ENCODE data around the gene LMLN. TPM values are rescaled to one million over a fixed set of nuclear protein-coding genes. Genes with fewer than 3 reads are reported as not detected.

The LMLN gene
- total and polyA plus RNA-seq, 2 of the 8 experiments (the other 6 are each of a cell fraction or from before 2014, with no cell fraction given): 3.9 to 5.0 TPM

- Histone ChIP-seq H4K8ac (ENCODE audit: extremely low read depth, insufficient read depth, low read length) (no peak overlapping the region), H3K4ac (replicated peaks; ENCODE audit: insufficient read length, low read depth, low read length) (no peak overlapping the region), H3K18ac (ENCODE audit: extremely low read depth, low read length) (no peak overlapping the region), H3K4me3 (ENCODE audit: extremely low read depth in 1 of 4, insufficient read depth in 2 of 4, low read depth in 3 of 4, low read length in 4 of 4) (no peak overlapping the region), H2BK120ac (replicated peaks; ENCODE audit: low read depth, low read length) (no peak overlapping the region), H3K56ac (replicated peaks; ENCODE audit: insufficient read length, low read depth, low read length) (no peak overlapping the region), H3K36me3 (ENCODE audit: control insufficient read depth in 2 of 4, insufficient read depth in 4 of 4, low read length in 3 of 4) (no peaks in the 10 kb centered on the region), H2BK12ac (ENCODE audit: low read depth, low read length) (no peak overlapping the region), H3K27me3 (replicated peaks in 1 of 4; ENCODE audit: control insufficient read depth in 3 of 4, extremely low read depth in 1 of 4, insufficient read depth in 3 of 4, low read length in 3 of 4) (no peaks in the 10 kb centered on the region; a peak in 1 of 7 replicates), H2BK5ac (ENCODE audit: low read depth, low read length) (no peak overlapping the region), H4K91ac (replicated peaks; ENCODE audit: insufficient read length, low read length) (no peak overlapping the region), H3K14ac (ENCODE audit: insufficient read length) (no peak overlapping the region), H3K23ac (ENCODE audit: insufficient read length) (no peak overlapping the region), H2AFZ (ENCODE audit: low read length) (no peak overlapping the region), H4K20me1 (replicated peaks in 1 of 2; ENCODE audit: control insufficient read depth in 1 of 2, insufficient read depth in 2 of 2, low read length in 2 of 2) (no peaks in the 10 kb centered on the region), H2BK20ac (ENCODE audit: low read length) (no peak overlapping the region), H4K5ac (ENCODE audit: insufficient read length, low read depth, low read length) (no peak overlapping the region), H3K27ac (ENCODE audit: low read depth, low read length) (no peak overlapping the region), H3K9me3 (ENCODE audit: insufficient read depth in 2 of 2, low read depth in 1 of 2, low read length in 1 of 2) (no peaks in the 10 kb centered on the region), H3K4me1 (replicated peaks in 1 of 4; ENCODE audit: control insufficient read depth in 3 of 4, insufficient read depth in 4 of 4, low read length in 3 of 4) (no peaks in the 10 kb centered on the region), H3K9ac (replicated peaks in 1 of 4; ENCODE audit: extremely low read depth in 1 of 4, low read depth in 3 of 4, low read length in 3 of 4) (no peak overlapping the region), H3K79me2 (ENCODE audit: control insufficient read depth in 1 of 2, insufficient read depth in 2 of 2, low read length in 2 of 2) (no peaks in the 10 kb centered on the region), H3K4me2 (ENCODE audit: insufficient read depth in 1 of 2, low read depth in 2 of 2, low read length in 2 of 2) (no peak overlapping the region), H3K79me1 (ENCODE audit: low read depth, low read length) (no peaks in the 10 kb centered on the region), H3K23me2 (ENCODE audit: low read depth, low read length) (no peaks in the 10 kb centered on the region), H2AK5ac (ENCODE audit: low read depth, low read length) (no peak overlapping the region), H2BK15ac (ENCODE audit: low read length) (no peak overlapping the region)
- WGBS, 2 experiments (ENCODE audit: extremely low coverage in 1 of 2, insufficient coverage in 1 of 2, insufficient read length in 1 of 2, insufficient replicate concordance in 2 of 2, low coverage in 1 of 2, low lambda C conversion rate in 2 of 2, missing lambda C conversion rate in 1 of 2): 85% methylated on average over 4 of the region's 4 CpGs; no CpG with 5 or more reads in 1 of the 2 experiments
- TF ChIP-seq ASH2L (IDR thresholded peaks at IDR 0.05; ENCODE audit: low read length) (no peak), EP300 (IDR thresholded peaks at IDR 0.05; ENCODE audit: borderline replicate concordance in 1 of 2, low read depth in 2 of 2, low read length in 2 of 2) (no peak), CBX5 (IDR thresholded peaks at IDR 0.05; ENCODE audit: low read depth, low read length) (no peak), JUND (IDR thresholded peaks at IDR 0.05; ENCODE audit: low read length) (no peak), HDAC2 (IDR thresholded peaks at IDR 0.05; ENCODE audit: borderline replicate concordance in 1 of 2, low read depth in 2 of 2, low read length in 2 of 2) (no peak)
- no peak for FAIRE-seq
- DNase-seq (ENCODE audit: low read depth in 1 of 2, low spot score in 2 of 2): no peak
- POLR2A ChIA-PET (ENCODE audit: partially characterized antibody): no interaction called here
- CTCF ChIA-PET (ENCODE audit: partially characterized antibody): interaction anchor here (0.9 to 1.7 kb wide), 3 partner anchors 13 to 187 kb away, joined by 3 to 4 read pairs (median 3); no protein-coding TSS in a partner anchor
Measured at GRCh38 chr3:198093112-198093679, 133.2 kb downstream of the LMLN start.

Data from H1 (cell line).